Subcutaneous adipose tissue (tissue), 4 donors: ENCODE measurements around the gene CACNA1G. TPM values are rescaled to one million over a fixed set of nuclear protein-coding genes. Genes with fewer than 3 reads are reported as not detected.

Experiments used
- CTCF ChIP-seq: fragments of 450-650 bp; IDR thresholded peaks from one replicate; pipeline ENCODE4 v1.5.1; 2016; ENCODE audit warnings: low read depth, mild to moderate bottlenecking, control low read depth, antibody characterized with exemption, moderate library complexity
- total RNA-seq, 4 donors: library from RNA; depleted of rRNA; stranded (reverse); fragments of >200 nt; gene quantifications; one replicate each; pipeline ENCODE4 v1.1.0, GENCODE V29; 2016

Gene CACNA1G
- total RNA-seq, 4 donors from 2014 or later, result 0.17 to 0.44 TPM; not detected in 2

GRCh38 chr17:50558091-50558490 is 2.4 kb upstream of the CACNA1G start:
- TF ChIP-seq CTCF, result no peak

- no peak for TF ChIP-seq CTCF
These were observed 2.0 kb upstream of the CACNA1G start for GRCh38 chr17:50558581-50558940.

- TF ChIP-seq CTCF, result no peak
These were observed 1.4 kb upstream of the CACNA1G start for GRCh38 chr17:50558941-50559614.

GRCh38 chr17:50559674-50560184 is 786 bp upstream of the CACNA1G start:
- no peak for TF ChIP-seq CTCF

GRCh38 chr17:50560931-50561745 is 623 bp downstream of the CACNA1G start:
- no peak for TF ChIP-seq CTCF

GRCh38 chr17:50561746-50562141 is 1.2 kb downstream of the CACNA1G start:
- no peak for TF ChIP-seq CTCF
